LNCAP (cell line): ENCODE measurements around the gene CDC23.

ENCODE experiments used
- CTCF ChIP-seq: fragments of 450-650 bp; IDR thresholded peaks from 2 replicates; pipeline ENCODE4 v1.5.1; 2017; ENCODE audit warnings: mild to moderate bottlenecking

The CDC23 gene

GRCh38 chr5:138178516-138179276 lies 34.4 kb downstream of the CDC23 start, which contains the start of the genes BRD8 and KIF20A:
Gene BRD8 (minus strand): TSS chr5:138178630. CDS start chr5:138178614, 16 bp downstream.
Gene KIF20A (plus strand): TSS chr5:138179112. CDS start chr5:138179681, 569 bp downstream.
- TF ChIP-seq CTCF = no peak

GRCh38 chr5:138177941-138178515 lies 35.1 kb downstream of the CDC23 start:
- no peak for TF ChIP-seq CTCF

GRCh38 chr5:138170299-138170698 lies 42.8 kb downstream of the CDC23 start:
- TF ChIP-seq CTCF = no peak

- TF ChIP-seq CTCF = no peak
Measured at GRCh38 chr5:138169124-138169523, 44.0 kb downstream of the CDC23 start.

- TF ChIP-seq CTCF = no peak
Measured at GRCh38 chr5:138163721-138164120, 49.4 kb downstream of the CDC23 start.

GRCh38 chr5:138160706-138161105 lies 52.4 kb downstream of the CDC23 start:
- no peak for TF ChIP-seq CTCF

- TF ChIP-seq CTCF = no peak
Measured at GRCh38 chr5:138159666-138160065, 53.5 kb downstream of the CDC23 start.
